DMS153 treated with DMSO at 0.1 percent for 48 hours (cell line): ENCODE data around the gene PNRC1.
"Not testable (repeated sequence)": the region's sequence is repeated elsewhere in the genome, so short reads cannot be mapped to it uniquely, and the experiment has no call there.

Experiments
- DNase-seq: peaks from one replicate; lab custom pipeline; 2025; ENCODE audit not compliant: unreplicated experiment; lab: John Stamatoyannopoulos, UW

PNRC1 gene

GRCh38 chr6:89080281-89081128 lies at the start of gene PNRC1:
Gene PNRC1 (plus strand): TSS chr6:89080751. CDS start chr6:89080895, 144 bp downstream.
- DNase-seq, result peak; percentile 100

DNA sequence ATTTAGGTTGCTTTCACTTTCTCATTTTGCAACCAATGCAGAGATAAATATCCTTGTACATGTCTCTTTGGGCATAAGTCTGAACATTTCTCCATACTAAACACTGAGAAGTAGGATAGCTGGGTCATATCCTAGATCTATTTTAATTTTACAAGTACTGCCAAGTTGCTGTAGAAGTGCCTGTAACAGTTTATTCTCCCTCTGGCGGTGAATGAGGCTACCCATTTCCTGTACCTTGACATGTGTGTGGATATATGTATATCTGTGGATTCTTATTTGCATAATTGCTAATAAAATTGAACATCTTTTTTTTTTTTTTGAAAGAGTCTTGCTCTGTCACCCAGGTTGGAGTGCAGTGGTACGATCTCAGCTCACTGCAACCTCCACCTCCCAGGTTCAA lies 48.0 kb upstream of the PNRC1 start:
- no peak for DNase-seq

- DNase-seq, result no peak
Measured at GRCh38 chr6:89033461-89033860, 47.1 kb upstream of the PNRC1 start.

GRCh38 chr6:89034116-89034515 lies 46.4 kb upstream of the PNRC1 start:
- not testable (repeated sequence) for DNase-seq

DNA sequence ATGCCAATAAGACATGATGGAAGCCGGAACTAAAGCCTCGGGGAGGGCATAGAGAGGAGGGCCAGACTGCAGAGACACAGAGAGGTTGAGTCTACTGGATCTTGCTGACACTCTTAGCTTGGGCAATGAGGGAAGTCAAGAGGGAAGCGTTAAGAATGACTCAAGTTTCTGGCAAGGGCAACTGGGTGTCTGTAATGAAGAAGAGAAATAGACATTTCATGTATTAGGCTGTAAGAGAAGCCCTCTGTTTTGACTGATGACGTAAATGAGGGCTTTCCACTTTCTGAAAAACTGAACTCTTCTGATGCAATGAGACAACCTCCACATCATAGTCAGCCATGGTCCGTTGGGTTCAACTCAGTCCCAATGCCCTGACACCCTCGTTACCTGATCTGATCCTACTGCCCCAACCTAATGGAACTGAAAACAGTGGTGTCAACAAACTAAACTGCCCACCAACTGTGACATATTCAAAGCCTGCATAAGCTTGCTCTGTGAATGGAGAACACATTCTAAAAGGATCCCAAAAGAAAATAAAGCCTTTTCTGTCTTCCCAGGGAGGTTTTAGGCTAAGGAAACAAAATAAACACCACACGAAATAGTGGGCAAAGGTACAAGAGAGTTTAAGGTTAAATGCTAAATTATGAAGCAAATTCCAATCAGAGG lies 45.8 kb upstream of the PNRC1 start:
- no peak for DNase-seq

- DNase-seq, result no peak
Measured at GRCh38 chr6:89035252-89036101, 45.1 kb upstream of the PNRC1 start.

DNA sequence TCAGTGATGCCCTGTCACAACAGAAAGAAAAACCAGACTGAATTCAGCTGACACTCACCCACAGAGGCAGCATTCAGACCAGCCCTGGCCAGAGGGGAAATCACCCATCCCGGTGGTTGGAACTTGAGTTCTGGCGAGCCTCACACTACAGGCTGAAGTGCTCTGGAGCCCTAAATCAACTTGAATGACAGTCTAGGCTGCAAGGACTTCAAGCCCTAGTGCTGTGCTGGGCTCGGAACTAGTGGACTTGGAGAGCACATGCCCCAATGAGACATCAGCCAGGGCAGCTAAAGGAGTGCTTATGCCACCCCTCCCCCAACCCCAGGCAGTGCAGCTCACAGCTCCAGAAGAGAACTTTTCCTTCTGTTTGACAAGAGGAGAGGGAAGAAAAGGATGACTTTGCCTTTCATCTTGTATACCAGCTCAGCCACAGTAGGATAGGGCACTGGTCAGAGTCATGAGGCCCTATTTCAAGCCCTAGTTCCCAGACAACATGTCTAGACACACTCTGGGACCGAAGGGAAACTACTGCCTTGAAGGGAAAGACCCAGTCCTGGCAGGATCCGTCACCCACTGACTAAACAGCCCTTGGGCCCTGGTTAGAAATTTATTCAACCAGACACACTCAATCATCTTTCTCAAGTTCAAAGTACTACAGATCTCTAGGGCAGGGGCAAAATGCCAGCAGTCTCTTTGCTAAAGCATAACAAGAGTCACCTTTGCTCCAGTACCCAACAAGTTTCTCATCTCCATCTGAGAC lies 43.2 kb upstream of the PNRC1 start:
- DNase-seq, result no peak

GRCh38 chr6:89037901-89038293 lies 42.7 kb upstream of the PNRC1 start:
- DNase-seq, result not testable (repeated sequence)

DNA sequence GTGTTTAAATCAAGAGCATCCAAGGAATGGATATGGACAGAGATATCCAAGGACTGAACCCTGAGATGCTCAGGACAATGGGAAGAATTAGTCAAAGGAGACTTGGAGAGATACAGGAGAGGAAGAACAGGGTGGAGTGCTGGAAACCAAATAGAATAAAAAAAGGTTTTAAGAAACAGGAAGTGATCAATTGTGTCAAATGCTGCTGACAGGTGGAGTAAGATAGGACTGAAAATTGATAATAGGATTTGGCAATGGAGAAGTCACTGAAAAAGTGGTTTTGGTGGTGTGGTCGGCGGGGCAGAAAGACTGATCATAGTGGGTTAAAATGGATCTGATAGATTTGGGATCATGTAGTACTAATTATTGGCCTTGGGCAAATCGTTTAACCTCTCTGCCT lies 37.9 kb upstream of the PNRC1 start:
- DNase-seq, result no peak

DNA sequence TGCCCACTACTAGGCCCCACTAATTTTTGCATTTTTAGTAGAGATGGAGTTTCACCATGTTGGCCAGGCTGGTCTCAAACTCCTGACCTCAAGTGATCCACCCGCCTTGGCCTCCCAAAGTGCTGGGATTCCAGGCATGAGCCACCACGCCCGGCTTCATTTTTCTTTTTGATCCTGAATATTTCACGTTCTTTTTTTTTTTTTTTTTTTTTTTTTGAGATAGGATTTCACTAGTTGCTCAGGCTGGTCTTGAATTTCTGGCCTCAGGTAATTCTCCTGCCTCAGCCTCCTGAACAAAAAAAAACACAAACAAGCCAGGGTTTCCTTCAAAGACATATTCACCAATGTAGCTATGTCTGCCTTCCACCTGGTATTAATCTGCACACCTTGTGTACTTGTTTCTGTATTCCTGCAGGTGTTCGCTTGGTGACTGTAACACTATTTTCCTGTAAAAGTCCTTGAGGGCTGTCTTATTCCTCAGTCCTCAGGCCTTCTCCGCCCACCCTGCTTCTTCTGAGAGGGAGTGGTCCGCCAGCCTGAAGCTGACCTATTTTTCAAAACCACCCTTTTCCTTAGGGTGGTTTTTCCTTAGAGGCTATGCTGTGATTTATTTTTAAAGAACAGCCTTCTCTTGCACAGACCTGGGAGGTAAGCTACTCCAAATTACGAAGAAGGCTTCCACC lies 36.1 kb upstream of the PNRC1 start:
- no peak for DNase-seq

DNA sequence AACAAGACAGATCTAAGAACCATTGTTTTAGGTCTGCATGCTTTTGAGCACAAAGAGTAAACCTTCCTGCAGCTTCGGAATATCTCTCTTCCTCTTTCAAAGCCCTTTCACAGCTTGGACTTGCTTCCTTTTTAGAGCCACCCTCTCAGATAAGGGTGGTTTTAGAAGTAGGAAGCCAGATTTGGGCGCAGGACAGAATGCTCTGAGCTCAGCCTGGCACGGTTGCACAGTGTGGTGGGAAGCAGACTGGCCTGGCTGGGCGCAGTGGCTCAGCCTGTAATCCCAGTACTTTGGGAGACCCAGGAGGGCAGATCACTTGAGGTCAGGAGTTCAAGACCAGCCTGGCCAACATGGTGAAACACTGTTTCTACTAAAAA lies 35.6 kb upstream of the PNRC1 start:
- no peak for DNase-seq

DNA sequence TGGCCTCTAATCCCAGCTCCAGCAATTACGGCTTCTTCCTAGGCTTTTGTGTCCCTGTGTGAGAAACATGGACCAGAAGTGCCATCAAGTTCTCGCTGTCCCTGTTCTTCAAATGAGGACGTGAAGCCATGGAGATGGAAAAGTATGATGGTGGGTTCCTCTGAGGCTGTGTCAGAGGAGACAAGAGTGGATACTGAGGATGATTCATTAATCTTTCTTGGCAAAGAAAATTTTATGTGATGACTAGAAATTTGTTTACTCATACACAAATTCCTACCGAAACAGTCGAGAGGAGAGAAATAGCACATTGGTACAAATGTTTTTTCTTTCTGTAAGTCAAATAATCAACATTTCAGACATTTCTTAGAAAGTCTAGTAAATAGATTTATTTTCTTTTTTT lies 35.0 kb upstream of the PNRC1 start:
- no peak for DNase-seq

GRCh38 chr6:89047473-89047872 lies 33.1 kb upstream of the PNRC1 start:
- no peak for DNase-seq

GRCh38 chr6:89048288-89048923 lies 32.1 kb upstream of the PNRC1 start:
- no peak for DNase-seq

DNA sequence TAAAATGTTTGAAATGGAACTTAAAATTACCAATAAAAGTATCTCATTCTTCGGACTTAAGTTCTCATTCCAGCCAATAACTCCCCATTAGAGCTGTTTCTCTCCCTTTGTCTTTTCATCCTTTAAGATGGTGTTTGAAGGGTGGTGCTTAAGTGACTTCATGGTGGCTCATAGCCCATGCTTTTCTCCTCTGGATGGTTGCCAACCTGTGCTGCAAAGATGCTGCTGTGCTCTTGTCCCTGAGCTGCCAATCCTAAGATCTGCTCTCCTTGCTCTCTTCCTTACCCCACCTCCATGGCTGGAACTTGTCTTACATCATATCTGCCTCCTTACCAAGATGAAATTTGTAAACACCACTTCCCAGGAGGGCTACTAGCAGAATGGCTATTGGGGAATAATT lies 31.6 kb upstream of the PNRC1 start:
- DNase-seq, result no peak

- DNase-seq, result no peak
Measured at GRCh38 chr6:89050155-89050554, 30.4 kb upstream of the PNRC1 start.

- DNase-seq, result no peak
Measured at GRCh38 chr6:89050697-89051096, 29.9 kb upstream of the PNRC1 start.

DNA sequence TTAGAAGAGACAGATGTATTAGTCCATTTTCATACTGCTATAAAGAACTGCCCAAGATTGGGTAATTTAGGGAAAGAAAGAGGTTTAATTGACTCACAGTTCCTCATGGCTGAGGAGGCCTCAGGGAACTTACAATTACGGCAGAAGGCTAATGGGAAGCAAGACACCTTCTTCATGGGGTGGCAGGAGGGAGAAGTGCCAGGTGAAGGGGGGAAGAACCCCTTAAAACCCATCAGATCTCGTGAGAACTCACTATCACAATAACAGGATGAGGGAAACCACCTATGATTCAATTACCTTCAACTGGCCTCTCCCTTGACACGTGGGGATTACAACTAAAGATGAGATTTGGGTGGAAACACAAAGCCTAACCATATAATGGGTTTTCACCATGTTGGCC lies 28.9 kb upstream of the PNRC1 start:
- DNase-seq, result no peak

DNA sequence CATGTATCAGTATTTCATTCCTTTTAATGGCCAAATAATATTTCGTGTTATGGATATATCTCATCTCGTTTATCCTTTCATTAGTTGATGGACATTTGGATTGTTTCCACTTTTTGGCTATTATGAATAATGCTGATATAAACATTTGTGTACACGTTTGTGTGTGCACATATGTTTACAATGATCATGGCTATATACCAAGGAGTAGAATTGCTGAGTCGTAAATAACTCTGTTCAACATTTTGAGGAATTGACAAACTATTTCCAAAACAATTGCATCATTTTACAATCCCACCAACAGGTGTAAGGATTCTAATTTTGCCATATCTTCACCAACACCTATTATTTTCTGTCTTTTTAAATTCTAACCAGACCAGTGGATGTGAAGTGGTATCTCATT lies 26.3 kb upstream of the PNRC1 start:
- no peak for DNase-seq

GRCh38 chr6:89057759-89058158 lies 22.8 kb upstream of the PNRC1 start:
- no peak for DNase-seq
